H9 (cell line): Measurements from ENCODE around the gene ENPP1. TPM values are rescaled to one million over a fixed set of nuclear protein-coding genes. Genes with fewer than 3 reads are reported as not detected.

ENCODE experiments used
- DNase-seq: peaks from one replicate; pipeline ENCODE4 v3.0.0-alpha.2; 2017
- H2AFZ ChIP-seq: one replicate; pipeline ENCODE4 v1.6.1; 2013; ENCODE audit warnings: mild to moderate bottlenecking, low read length, control low read depth, moderate library complexity
- H2AK5ac ChIP-seq: 2 replicates; pipeline ENCODE4 v1.6.1; 2013; ENCODE audit warnings: low read length, control low read depth, mixed read lengths; ENCODE audit not compliant: insufficient read length
- H2BK120ac ChIP-seq: one replicate; pipeline ENCODE4 v1.6.1; 2013; ENCODE audit warnings: low read depth, mild to moderate bottlenecking, low read length, control low read depth, inconsistent platforms; ENCODE audit not compliant: poor library complexity, severe bottlenecking
- H2BK12ac ChIP-seq: 2 replicates; pipeline ENCODE4 v1.6.1; 2013; ENCODE audit warnings: low read length, control low read depth, mixed read lengths, low read depth; ENCODE audit not compliant: insufficient read length
- H2BK15ac ChIP-seq: 2 replicates; pipeline ENCODE4 v1.6.1; 2013; ENCODE audit warnings: low read depth, low read length, control low read depth
- H2BK20ac ChIP-seq: one replicate; pipeline ENCODE4 v1.6.1; 2013; ENCODE audit warnings: low read depth, mild to moderate bottlenecking, low read length, control low read depth, inconsistent platforms; ENCODE audit not compliant: poor library complexity, severe bottlenecking
- H2BK5ac ChIP-seq: 2 replicates; pipeline ENCODE4 v1.6.1; 2013; ENCODE audit warnings: low read length, control low read depth, mixed read lengths; ENCODE audit not compliant: insufficient read length
- H3K14ac ChIP-seq: 2 replicates; pipeline ENCODE4 v1.6.1; 2013; ENCODE audit warnings: low read length, control low read depth; ENCODE audit not compliant: insufficient read depth
- H3K18ac ChIP-seq: 2 replicates; pipeline ENCODE4 v1.6.1; 2013; ENCODE audit warnings: low read depth, mild to moderate bottlenecking, mixed read lengths, low read length, control low read depth; ENCODE audit not compliant: insufficient read length
- H3K23ac ChIP-seq: 2 replicates; pipeline ENCODE4 v1.6.1; 2013; ENCODE audit warnings: low read length, control low read depth, mixed read lengths, low read depth; ENCODE audit not compliant: insufficient read length
- H3K23me2 ChIP-seq: 2 replicates; pipeline ENCODE4 v1.6.1; 2013; ENCODE audit warnings: low read depth, mild to moderate bottlenecking, mixed read lengths, low read length, control low read depth; ENCODE audit not compliant: insufficient read length, poor library complexity, severe bottlenecking
- H3K27ac ChIP-seq: 2 replicates; pipeline ENCODE4 v1.5.1; 2013; ENCODE audit warnings: low read length, control low read depth, mixed read lengths, low read depth; ENCODE audit not compliant: insufficient read length
- H3K27me3 ChIP-seq: 2 replicates; pipeline ENCODE4 v1.6.1; 2013; ENCODE audit warnings: low read length, control low read depth, inconsistent platforms; ENCODE audit not compliant: insufficient read depth
- H3K4ac ChIP-seq: 2 replicates; pipeline ENCODE4 v1.6.1; 2013; ENCODE audit warnings: low read depth, mild to moderate bottlenecking, control low read depth, inconsistent platforms, low read length, moderate library complexity
- H3K4me1 ChIP-seq: 2 replicates; pipeline ENCODE4 v1.6.1; 2013; ENCODE audit warnings: low read length, control low read depth, inconsistent platforms; ENCODE audit not compliant: insufficient read depth
- H3K4me2 ChIP-seq: 2 replicates; pipeline ENCODE4 v1.6.1; 2013; ENCODE audit warnings: low read length, control low read depth, mixed read lengths; ENCODE audit not compliant: insufficient read length, insufficient read depth
- H3K56ac ChIP-seq: 2 replicates; pipeline ENCODE4 v1.6.1; 2013; ENCODE audit warnings: low read depth, mild to moderate bottlenecking, mixed read lengths, low read length, control low read depth; ENCODE audit not compliant: insufficient read length
- H3K79me1 ChIP-seq: 2 replicates; pipeline ENCODE4 v1.6.1; 2013; ENCODE audit warnings: low read depth, mild to moderate bottlenecking, moderate library complexity, low read length, control low read depth, inconsistent platforms; ENCODE audit not compliant: insufficient read depth, poor library complexity, severe bottlenecking
- H3K79me2 ChIP-seq: 2 replicates; pipeline ENCODE4 v1.6.1; 2013; ENCODE audit warnings: low read length, control low read depth, inconsistent platforms; ENCODE audit not compliant: insufficient read depth
- H3K9ac ChIP-seq: 2 replicates; pipeline ENCODE4 v1.6.1; 2013; ENCODE audit warnings: low read length, control low read depth, mixed read lengths; ENCODE audit not compliant: insufficient read length; ENCODE audit errors: extremely low read depth
- H3K9me3 ChIP-seq: one replicate; pipeline ENCODE4 v1.6.1; 2013; ENCODE audit warnings: low read depth, low read length, inconsistent platforms; ENCODE audit not compliant: control insufficient read depth
- H3T11ph ChIP-seq: one replicate; pipeline ENCODE4 v1.6.1; 2013; ENCODE audit warnings: mild to moderate bottlenecking, low read length, control low read depth, inconsistent platforms
- H4K20me1 ChIP-seq: one replicate; pipeline ENCODE4 v1.6.1; 2013; ENCODE audit not compliant: control insufficient read depth, insufficient read length, insufficient read depth
- H4K5ac ChIP-seq: 2 replicates; pipeline ENCODE4 v1.6.1; 2013; ENCODE audit warnings: low read depth, mild to moderate bottlenecking, mixed read lengths, low read length, control low read depth; ENCODE audit not compliant: insufficient read length
- H4K8ac ChIP-seq: replicated peaks from 2 replicates; pipeline ENCODE4 v1.6.1; 2013; ENCODE audit warnings: low read length, control low read depth, mixed read lengths, low read depth; ENCODE audit not compliant: insufficient read length
- H4K91ac ChIP-seq: 2 replicates; pipeline ENCODE4 v1.6.1; 2013; ENCODE audit warnings: low read depth, mild to moderate bottlenecking, moderate library complexity, mixed read lengths, low read length, control low read depth; ENCODE audit not compliant: insufficient read length
- H3K27ac Mint-ChIP-seq, 3 experiments: 2 replicates in 2 of 3; 3 replicates in 1 of 3; pipeline ENCODE4 v1.8.0; 2020 to 2021; ENCODE audit warnings: mixed read lengths in 3 of 3, mild to moderate bottlenecking in 1 of 3, moderate library complexity in 1 of 3
- H3K27me3 Mint-ChIP-seq: 2 replicates; pipeline ENCODE4 v1.8.0; 2021; ENCODE audit warnings: low read depth, mild to moderate bottlenecking, moderate library complexity, mixed read lengths
- H3K36me3 Mint-ChIP-seq, 3 experiments: 2 replicates in 2 of 3; 3 replicates in 1 of 3; pipeline ENCODE4 v1.8.0; 2020 to 2021; ENCODE audit warnings: low read depth in 3 of 3, mixed read lengths in 3 of 3; ENCODE audit not compliant: insufficient read depth in 1 of 3
- H3K4me1 Mint-ChIP-seq, 2 experiments: 2 replicates each; pipeline ENCODE4 v1.8.0; 2020; ENCODE audit warnings: mixed read lengths in 2 of 2
- H3K4me3 Mint-ChIP-seq, 2 experiments: 2 replicates in 1 of 2; 3 replicates in 1 of 2; pipeline ENCODE4 v1.8.0; 2020 to 2021; ENCODE audit warnings: mild to moderate bottlenecking in 2 of 2, mixed read lengths in 2 of 2, moderate library complexity in 1 of 2
- H3K9me3 Mint-ChIP-seq, 2 experiments: 2 replicates in 1 of 2; 3 replicates in 1 of 2; pipeline ENCODE4 v1.8.0; 2020; ENCODE audit warnings: mild to moderate bottlenecking in 2 of 2, mixed read lengths in 2 of 2, moderate library complexity in 1 of 2
- CTCF ChIP-seq: fragments of 200-600 bp; sonication (generic); conservative IDR thresholded peaks from 3 replicates; pipeline ENCODE4 v1.8.0; 2021; ENCODE audit warnings: antibody characterized with exemption, mild to moderate bottlenecking
- WGBS: extraction: QIAGEN DNeasy Blood & Tissue Kit; methylation state at CpG from one replicate; pipeline ENCODE4 v1.1.7; 2013; ENCODE audit warnings: missing lambda C conversion rate, low lambda C conversion rate, mixed read lengths; ENCODE audit not compliant: insufficient read length; ENCODE audit errors: extremely low coverage; 5-methylcytosine and 5-hydroxymethylcytosine counted together
- total RNA-seq: library from RNA; stranded (reverse); gene quantifications from 2 replicates; pipeline ENCODE4 v1.2.1, GENCODE V29; 2021

The ENPP1 gene
- total RNA-seq, 1 experiment from 2014 or later: 22.5 TPM

GRCh38 chr6:131828080-131828479, 20.3 kb downstream of the ENPP1 start:
- Histone ChIP-seq H3K79me1 (no peaks in the 10 kb centered on the region), H4K5ac (no peak overlapping the region), H3K56ac (no peak overlapping the region), H3K23me2 (no peaks in the 10 kb centered on the region), H2AFZ (no peak overlapping the region), H3K27me3 (no peaks in the 10 kb centered on the region; the same call in 1 of the 2 replicates), H2BK20ac (no peak overlapping the region), H3K14ac (no peak overlapping the region), H4K20me1 (no peaks in the 10 kb centered on the region), H2AK5ac (no peak overlapping the region), H4K91ac (no peak overlapping the region), H2BK5ac (no peak overlapping the region), H3T11ph (no peak overlapping the region), H3K18ac (no peak overlapping the region), H3K4me2 (no peak overlapping the region), H3K27ac (no peak overlapping the region), H3K9ac (no peak overlapping the region), H2BK12ac (no peak overlapping the region), H3K9me3 (no peaks in the 10 kb centered on the region), H3K23ac (no peak overlapping the region), H2BK120ac (no peak overlapping the region), H3K4me1 (no peaks in the 10 kb centered on the region), H2BK15ac (no peak overlapping the region), H4K8ac (no peak overlapping the region), H3K79me2 (no peaks in the 10 kb centered on the region; the same call in 1 of the 2 replicates), H3K4ac (no peak overlapping the region)
- no peaks in the 10 kb centered on the region for H3K9me3 Mint-ChIP-seq
- H3K36me3 Mint-ChIP-seq: peaks cover 5 to 11% (median 9%) of the 10 kb centered on the region in 3 experiments; a peak in 3 of 7 replicates
- peaks cover 2 to 3% of the 10 kb centered on the region in 2 experiments; a peak in 1 of 4 replicates for H3K4me1 Mint-ChIP-seq
- H3K27ac Mint-ChIP-seq: no peak overlapping the region; a peak in 1 of 7 replicates
- TF ChIP-seq CTCF: no peak
- DNase-seq: no peak
- H3K27me3 Mint-ChIP-seq: no peaks in the 10 kb centered on the region
- no CpG with 5 or more reads among the region's 7 CpGs for WGBS
- no peak overlapping the region for H3K4me3 Mint-ChIP-seq
